Upper lobe of left lung (tissue), 4 donors: ENCODE results near the gene FCN1.

Source experiments
- CTCF ChIP-seq, 6 experiments: fragments of 450-650 bp in 4 of 6; fragments of 200-600 bp in 2 of 6; sonication (generic) in 2 of 6; IDR thresholded peaks; one replicate each; pipeline ENCODE4 v1.5.1; 2016 to 2019; ENCODE audit warnings: antibody characterized with exemption in 6 of 6
- POLR2A ChIP-seq, 4 donors: fragments of 450-650 bp; IDR thresholded peaks; one replicate each; pipeline ENCODE4 v1.5.1; 2016 to 2017; ENCODE audit warnings: antibody characterized with exemption in 4 of 4, mild to moderate bottlenecking in 2 of 4
- POLR2AphosphoS5 ChIP-seq, 2 donors: sonication (generic); formaldehyde crosslinking; IDR thresholded peaks; one replicate each; pipeline ENCODE4 v1.5.1; 2017; ENCODE audit warnings: antibody characterized with exemption in 2 of 2

- TF ChIP-seq CTCF (IDR thresholded peaks at IDR 0.05): no peak
- no peak for TF ChIP-seq POLR2AphosphoS5 (IDR thresholded peaks at IDR 0.05)
- TF ChIP-seq POLR2A (IDR thresholded peaks at IDR 0.05): no peak
These were observed 32.1 kb upstream of the FCN1 start for GRCh38 chr9:134949681-134950385.
